Frontal cortex (tissue), 4 donors: ENCODE results near the gene MYBPH. TPM values are rescaled to one million over a fixed set of nuclear protein-coding genes. Genes with fewer than 3 reads are reported as not detected.
A peak's percentile ranks its signal among the peaks of the same experiment; 100 is the strongest.

Experiments
- DNase-seq, 2 donors: peaks; one replicate each; pipeline ENCODE4 v3.0.0; 2012; ENCODE audit warnings: low spot score in 2 of 2
- FAIRE-seq: peaks from 2 replicates; lab custom pipeline; 2012; peaks lifted over from hg19 to GRCh38; lab: Jason Lieb, UNC
- total RNA-seq: library from RNA; depleted of rRNA; stranded (reverse); fragments of >200 nt; gene quantifications from one replicate; pipeline ENCODE4 v1.2.3, GENCODE V29; 2014
- donor health status: control.
- donor health status: control.
- donor health status: control.

The MYBPH gene, protein sequence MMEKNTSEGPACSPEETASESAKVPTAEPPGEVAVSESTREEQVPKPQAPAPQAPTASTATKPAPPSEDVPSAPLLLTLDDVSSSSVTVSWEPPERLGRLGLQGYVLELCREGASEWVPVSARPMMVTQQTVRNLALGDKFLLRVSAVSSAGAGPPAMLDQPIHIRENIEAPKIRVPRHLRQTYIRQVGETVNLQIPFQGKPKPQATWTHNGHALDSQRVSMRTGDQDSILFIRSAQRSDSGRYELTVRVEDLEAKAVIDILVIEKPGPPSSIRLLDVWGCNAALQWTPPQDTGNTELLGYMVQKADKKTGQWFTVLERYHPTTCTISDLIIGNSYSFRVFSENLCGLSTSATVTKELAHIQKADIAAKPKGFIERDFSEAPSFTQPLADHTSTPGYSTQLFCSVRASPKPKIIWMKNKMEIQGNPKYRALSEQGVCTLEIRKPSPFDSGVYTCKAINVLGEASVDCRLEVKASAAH
- not detected for total RNA-seq

DNA sequence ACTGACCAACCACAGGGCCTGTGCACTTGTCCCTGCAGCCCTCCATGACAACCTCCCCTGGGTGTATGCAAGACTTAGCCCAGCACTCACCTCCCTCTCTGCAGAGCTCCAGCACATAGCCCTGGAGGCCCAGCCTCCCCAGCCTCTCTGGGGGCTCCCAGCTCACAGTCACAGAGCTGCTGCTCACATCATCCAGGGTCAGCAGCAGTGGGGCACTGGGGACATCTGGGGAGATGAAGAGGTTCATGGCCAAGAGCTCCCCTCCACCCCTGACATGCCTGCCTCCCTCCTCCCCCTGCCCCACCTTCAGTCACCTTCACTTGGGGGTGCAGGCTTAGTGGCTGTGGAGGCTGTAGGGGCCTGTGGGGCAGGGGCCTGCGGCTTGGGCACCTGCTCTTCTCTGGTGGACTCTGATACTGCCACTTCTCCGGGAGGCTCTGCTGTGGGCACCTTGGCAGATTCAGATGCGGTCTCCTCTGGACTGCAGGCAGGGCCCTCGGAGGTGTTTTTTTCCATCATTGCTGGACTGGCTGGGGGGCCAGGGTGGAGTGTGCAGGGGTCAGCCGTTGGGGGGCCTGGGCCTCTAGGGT, at the start of gene MYBPH:
Gene MYBPH, minus strand, starts transcription at position 590 of the 590 bp plus-strand sequence. Its CDS starts 71 bp downstream, at position 519.
- FAIRE-seq (no peak), DNase-seq (no peak)

DNA sequence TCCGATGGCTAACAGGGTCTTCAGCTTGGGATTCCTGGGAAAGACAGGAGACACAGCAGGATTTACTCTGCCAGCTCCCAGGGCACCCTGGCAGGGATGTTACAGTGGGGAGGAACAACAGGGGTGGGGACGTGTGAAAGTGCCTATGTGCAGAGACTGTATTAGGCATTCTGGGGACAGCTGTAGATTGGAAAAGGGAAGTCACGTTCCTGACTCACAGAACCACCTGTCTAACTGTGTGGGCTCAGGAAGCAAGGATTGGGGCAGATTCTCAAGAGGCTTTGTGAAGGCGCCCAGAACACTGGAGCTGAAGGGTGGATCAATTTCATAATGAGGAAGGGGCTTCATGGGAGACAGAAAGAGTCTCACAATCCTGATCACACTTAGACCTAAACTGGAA, 49.4 kb upstream of the MYBPH start:
- FAIRE-seq = no peak
- DNase-seq = no peak

DNA sequence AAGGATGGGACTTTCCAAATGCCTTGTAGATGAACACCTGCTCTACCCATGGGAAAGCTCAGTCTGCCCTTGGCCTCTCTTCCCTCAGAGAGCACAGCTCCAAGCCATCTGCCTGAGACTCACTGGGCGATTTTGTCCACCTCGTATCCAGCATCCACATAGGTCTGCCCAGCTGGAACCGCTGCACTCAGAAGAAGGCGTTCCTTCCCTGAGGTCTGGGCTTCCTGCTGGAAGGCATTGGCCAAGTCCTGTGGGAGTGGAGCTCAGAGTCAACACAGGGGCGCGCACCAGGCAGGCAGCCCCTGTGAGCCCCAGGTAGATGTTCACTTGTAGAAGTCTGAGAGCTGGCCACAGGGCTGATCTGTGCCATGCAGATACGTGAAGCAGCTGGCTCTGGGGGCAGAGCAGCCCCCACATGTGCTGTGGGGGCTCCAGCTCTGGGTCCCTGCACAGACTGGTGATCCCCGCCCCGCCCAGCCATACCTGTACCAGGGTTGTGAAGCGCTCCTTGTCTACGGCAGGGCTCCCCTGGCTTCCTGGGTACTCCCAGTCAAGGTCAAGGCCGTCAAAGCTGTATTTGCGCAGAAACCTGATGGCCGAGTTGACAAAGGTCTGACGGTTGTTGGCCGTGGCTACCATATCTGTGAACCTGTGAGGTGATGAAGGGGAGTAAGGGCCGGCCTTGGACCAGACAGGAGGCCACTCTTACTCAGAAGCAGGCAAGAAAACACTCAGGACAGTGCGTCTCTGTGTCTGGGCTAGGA, 47.6 kb upstream of the MYBPH start:
- FAIRE-seq (no peak), DNase-seq (no peak)

DNA sequence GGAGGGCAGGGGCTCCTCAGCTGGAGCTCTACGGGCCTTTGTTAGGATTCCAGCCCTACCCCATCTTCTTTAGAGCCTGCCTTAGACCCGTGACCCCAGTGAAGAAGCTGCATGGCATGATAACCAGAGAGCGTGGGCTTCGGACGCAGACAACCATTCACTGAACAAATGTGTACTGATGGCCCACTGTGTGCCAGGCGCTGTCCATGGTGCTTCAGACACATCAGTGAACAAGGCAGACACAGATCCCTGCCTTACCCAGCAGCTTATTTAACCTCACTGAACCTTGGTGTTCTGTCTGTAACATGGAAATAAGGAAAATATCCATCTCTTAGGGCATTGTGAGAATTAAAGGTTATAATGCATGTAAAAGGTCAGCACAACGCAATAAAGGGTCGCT, 44.3 kb upstream of the MYBPH start:
- FAIRE-seq (no peak), DNase-seq (no peak)

GRCh38 chr1:203219171-203219570, 43.5 kb upstream of the MYBPH start:
- FAIRE-seq (no peak), DNase-seq (no peak)

DNA sequence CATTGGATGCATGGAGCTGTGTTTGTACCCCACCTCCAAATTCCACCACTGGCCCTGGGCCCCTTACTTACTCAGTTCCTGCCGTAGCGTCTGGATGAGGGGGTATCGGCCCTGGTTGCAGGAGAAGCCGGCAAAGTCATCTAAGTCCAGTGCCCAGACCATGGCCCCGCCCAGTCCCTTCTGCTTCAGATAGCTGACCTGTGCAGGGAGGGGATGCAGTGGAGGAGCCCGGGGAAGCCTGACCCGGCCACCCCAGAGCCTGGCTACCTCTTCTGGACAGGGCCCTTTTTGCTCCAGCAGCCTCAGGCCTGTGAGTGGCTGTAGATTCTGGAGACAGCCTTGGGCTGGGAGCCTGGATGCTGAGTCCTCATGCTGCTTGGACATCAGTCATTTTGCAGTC, 42.0 kb upstream of the MYBPH start:
- DNase-seq = no peak
- no peak for FAIRE-seq

- DNase-seq = no peak
- FAIRE-seq = no peak
Measured at GRCh38 chr1:203217139-203217655, 41.6 kb upstream of the MYBPH start.

- FAIRE-seq = no peak
- peak; percentile 41 to 63 for DNase-seq
Measured at GRCh38 chr1:203216274-203217138, 40.9 kb upstream of the MYBPH start.

DNA sequence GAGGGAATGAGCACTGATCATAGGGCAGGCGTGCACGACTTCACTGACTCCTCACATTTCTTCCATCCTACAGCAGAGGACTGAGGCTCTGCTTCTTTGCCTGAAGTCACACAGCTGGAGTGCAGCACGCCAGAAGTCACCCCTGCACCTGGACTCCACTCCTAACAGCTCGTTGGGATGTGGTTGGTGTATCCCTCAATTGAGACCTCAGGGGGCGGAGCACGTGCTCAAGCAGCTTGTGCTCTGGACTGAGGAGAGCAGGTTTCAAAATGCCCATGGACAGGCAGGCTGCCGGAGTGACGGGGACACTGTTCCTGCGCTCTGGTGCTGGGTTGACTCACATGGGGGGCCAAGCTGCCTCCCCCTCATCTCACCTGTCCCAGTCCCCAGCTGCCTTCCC, 39.9 kb upstream of the MYBPH start:
- DNase-seq = no peak
- no peak for FAIRE-seq

DNA sequence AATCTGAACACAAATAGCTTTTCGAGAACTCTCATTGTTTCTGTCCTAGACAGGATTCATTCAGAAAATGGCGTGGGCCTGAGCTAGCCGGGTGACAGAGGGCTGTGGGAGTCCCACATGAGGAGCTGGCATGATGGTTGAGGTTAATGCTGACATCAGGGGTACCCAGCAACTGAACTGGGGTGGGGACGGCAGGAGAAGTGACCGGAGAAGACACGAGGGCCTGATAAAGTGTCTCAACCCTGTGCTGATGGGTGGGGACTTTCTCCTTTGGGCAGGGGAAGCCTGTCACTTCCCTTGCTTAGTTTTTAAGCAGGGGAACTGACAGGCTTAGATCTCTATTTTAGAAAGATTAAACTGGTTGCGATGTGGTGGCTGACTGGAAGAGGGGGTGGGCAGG, 39.2 kb upstream of the MYBPH start:
- FAIRE-seq (no peak), DNase-seq (no peak)

DNA sequence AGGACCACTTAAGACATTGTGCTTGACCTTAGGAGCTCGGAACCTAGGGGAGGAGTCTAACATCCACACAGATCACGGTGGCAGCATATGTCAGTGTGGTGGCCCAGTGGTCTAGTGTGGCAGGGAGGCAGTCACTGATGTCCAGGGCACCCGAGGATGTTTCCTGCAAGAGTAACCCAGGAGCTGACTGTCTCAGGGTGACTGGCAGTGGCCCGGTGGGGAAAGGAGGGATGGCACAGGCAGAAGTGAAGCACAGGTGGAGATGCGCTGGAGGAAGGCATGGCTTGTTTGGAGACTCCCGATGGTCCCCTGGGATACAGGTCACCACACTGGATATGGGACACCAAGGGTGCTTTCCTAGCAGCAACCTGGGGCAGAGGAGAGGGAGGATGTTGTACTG, 37.5 kb upstream of the MYBPH start:
- DNase-seq = no peak
- FAIRE-seq = no peak

- FAIRE-seq = no peak
- DNase-seq = no peak
Measured at GRCh38 chr1:203211812-203212211, 36.2 kb upstream of the MYBPH start.

- FAIRE-seq = no peak
- DNase-seq = no peak
Measured at GRCh38 chr1:203210988-203211387, 35.4 kb upstream of the MYBPH start.

- FAIRE-seq = no peak
- no peak for DNase-seq
Measured at GRCh38 chr1:203210350-203210749, 34.7 kb upstream of the MYBPH start.

DNA sequence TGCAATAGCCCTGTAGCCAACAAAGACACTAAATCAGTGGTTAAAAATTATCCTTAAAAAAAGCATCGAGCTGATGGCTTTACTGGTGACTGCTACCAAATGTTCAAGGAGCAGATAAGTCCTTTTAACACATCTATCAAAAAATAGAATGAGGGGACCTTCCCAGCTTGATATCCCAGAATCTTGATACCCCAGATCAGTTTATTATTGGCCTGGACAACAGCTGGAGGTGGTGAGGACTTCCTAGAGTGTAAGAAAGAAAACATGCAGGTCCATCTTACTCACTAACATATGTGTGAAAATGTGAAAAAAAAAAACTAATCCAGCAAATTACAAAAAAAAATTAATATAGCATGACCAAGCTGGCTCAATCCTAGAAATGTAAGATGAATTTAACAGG, 32.6 kb upstream of the MYBPH start:
- DNase-seq (no peak), FAIRE-seq (no peak)

DNA sequence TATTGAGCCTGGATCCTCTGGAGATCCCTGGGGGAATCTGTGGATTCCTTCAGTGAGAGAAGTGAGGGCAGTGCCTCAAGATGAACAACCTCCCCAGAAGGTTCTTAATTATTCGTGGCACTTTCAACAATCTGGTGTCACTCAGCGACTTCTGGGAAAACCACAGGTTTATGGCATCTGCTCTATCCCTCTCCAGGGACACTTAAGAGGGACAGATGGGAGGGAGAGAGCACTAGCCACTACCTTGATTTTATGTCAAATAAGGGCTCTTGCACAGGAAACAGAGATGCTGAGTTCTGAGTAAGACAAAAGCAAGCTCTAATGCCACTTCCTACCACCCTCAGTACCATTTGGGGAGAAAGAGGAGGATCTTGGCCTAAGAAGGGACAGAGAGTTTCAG, 32.1 kb upstream of the MYBPH start:
- FAIRE-seq (no peak), DNase-seq (no peak)

DNA sequence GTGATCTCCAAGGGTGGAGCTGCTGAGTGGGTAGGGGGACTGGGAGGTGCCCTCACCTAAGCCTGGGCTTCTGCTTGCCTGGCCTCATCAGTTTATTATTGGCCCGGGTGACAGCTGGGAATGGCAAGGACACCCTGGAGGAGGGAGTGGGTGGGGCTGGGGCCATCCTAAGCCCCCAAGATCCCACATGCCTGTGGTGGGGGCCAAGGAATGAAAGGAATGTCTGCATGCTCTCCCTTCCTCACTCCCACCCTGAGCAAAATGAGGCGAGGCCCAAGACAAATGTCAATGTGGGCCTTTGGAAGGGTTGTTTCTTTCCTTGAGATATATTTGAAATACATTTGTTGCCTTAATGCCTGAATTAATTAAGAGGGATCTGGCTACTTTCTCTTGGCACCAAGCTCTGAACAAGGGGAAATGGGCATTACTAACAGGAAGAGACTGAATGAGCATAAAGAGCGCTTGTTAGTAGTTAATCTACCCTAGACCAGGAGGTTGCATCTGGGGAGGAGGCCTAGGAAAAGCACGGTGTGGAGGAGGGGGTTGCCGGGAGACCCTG, 30.6 kb upstream of the MYBPH start:
- no peak for FAIRE-seq
- DNase-seq = no peak

- FAIRE-seq (no peak), DNase-seq (no peak)
Measured at GRCh38 chr1:203204756-203205155, 29.1 kb upstream of the MYBPH start.
